Astrocyte (in vitro differentiated cells and primary cell): ENCODE measurements around the gene HNRNPA2B1. TPM values are rescaled to one million over a fixed set of nuclear protein-coding genes. Genes with fewer than 3 reads are reported as not detected.
"Not testable (repeated sequence)": the region's sequence is repeated elsewhere in the genome, so short reads cannot be mapped to it uniquely, and the experiment has no call there.

Source experiments
- DNase-seq: peaks from one replicate; pipeline ENCODE4 v3.0.0-alpha.2; 2010; ENCODE audit warnings: low read depth
- FAIRE-seq: peaks from 2 replicates; lab custom pipeline; 2011; peaks lifted over from hg19 to GRCh38; lab: Jason Lieb, UNC
- H2AFZ ChIP-seq: 2 replicates; pipeline ENCODE4 v1.6.0; 2012; ENCODE audit warnings: low read depth, low read length, inconsistent platforms
- H3K27ac ChIP-seq: 2 replicates; pipeline ENCODE4 v1.5.1; 2011; ENCODE audit warnings: low read depth, low read length, inconsistent platforms
- H3K27me3 ChIP-seq: 2 replicates; pipeline ENCODE4 v1.6.0; 2011; ENCODE audit warnings: low read length, inconsistent platforms; ENCODE audit not compliant: insufficient read depth
- H3K36me3 ChIP-seq: 2 replicates; pipeline ENCODE4 v1.5.1; 2011; ENCODE audit warnings: low read length, inconsistent platforms; ENCODE audit not compliant: insufficient read depth
- H3K4me1 ChIP-seq: 2 replicates; pipeline ENCODE4 v1.5.1; 2011; ENCODE audit warnings: low read length, inconsistent platforms; ENCODE audit not compliant: insufficient read depth
- H3K4me2 ChIP-seq: 2 replicates; pipeline ENCODE4 v1.6.0; 2012; ENCODE audit warnings: low read length, inconsistent platforms
- H3K4me3 ChIP-seq: 2 replicates; pipeline ENCODE4 v1.5.1; 2011; ENCODE audit warnings: low read depth, mild to moderate bottlenecking, low read length, inconsistent platforms; ENCODE audit not compliant: insufficient read depth
- H3K79me2 ChIP-seq: 2 replicates; pipeline ENCODE4 v1.6.0; 2012; ENCODE audit warnings: mild to moderate bottlenecking, low read length, inconsistent platforms; ENCODE audit not compliant: insufficient read depth
- H3K9ac ChIP-seq: 2 replicates; pipeline ENCODE4 v1.6.0; 2012; ENCODE audit warnings: mild to moderate bottlenecking, low read length, inconsistent platforms
- H3K9me3 ChIP-seq: 2 replicates; pipeline ENCODE4 v1.5.1; 2012; ENCODE audit warnings: low read depth, mild to moderate bottlenecking, low read length, inconsistent platforms; ENCODE audit not compliant: insufficient read depth
- H4K20me1 ChIP-seq: 2 replicates; pipeline ENCODE4 v1.6.0; 2012; ENCODE audit warnings: low read length, inconsistent platforms; ENCODE audit not compliant: insufficient read depth
- H3K27ac Mint-ChIP-seq: one replicate; pipeline ENCODE4 v1.8.0; 2021; ENCODE audit warnings: mild to moderate bottlenecking, mixed read lengths; ENCODE audit not compliant: unreplicated experiment
- H3K27me3 Mint-ChIP-seq: one replicate; pipeline ENCODE4 v1.8.0; 2021; ENCODE audit warnings: low read depth, mixed read lengths; ENCODE audit not compliant: unreplicated experiment
- H3K36me3 Mint-ChIP-seq: one replicate; pipeline ENCODE4 v1.8.0; 2021; ENCODE audit warnings: low read depth, mixed read lengths; ENCODE audit not compliant: unreplicated experiment
- H3K4me1 Mint-ChIP-seq: one replicate; pipeline ENCODE4 v1.8.0; 2021; ENCODE audit warnings: low read depth, mixed read lengths; ENCODE audit not compliant: unreplicated experiment
- H3K4me3 Mint-ChIP-seq: one replicate; pipeline ENCODE4 v1.8.0; 2021; ENCODE audit warnings: mild to moderate bottlenecking, moderate library complexity, mixed read lengths; ENCODE audit not compliant: unreplicated experiment
- H3K9me3 Mint-ChIP-seq: one replicate; pipeline ENCODE4 v1.8.0; 2021; ENCODE audit warnings: mild to moderate bottlenecking, mixed read lengths; ENCODE audit not compliant: unreplicated experiment
- CTCF ChIP-seq: IDR thresholded peaks from 2 replicates; pipeline ENCODE4 v1.5.1; 2011; ENCODE audit warnings: low read depth, mild to moderate bottlenecking, inconsistent platforms, low read length, moderate library complexity; ENCODE audit not compliant: insufficient read depth
- EZH2 ChIP-seq: IDR thresholded peaks from 2 replicates; pipeline ENCODE4 v1.6.1; 2012; ENCODE audit warnings: mild to moderate bottlenecking, low read length, inconsistent platforms; ENCODE audit not compliant: insufficient read depth
- total RNA-seq: library from RNA; stranded (reverse); gene quantifications from 2 replicates; pipeline ENCODE4 v1.2.1, GENCODE V29; 2021

The HNRNPA2B1 gene
- total RNA-seq, 1 donor from 2014 or later: 415 TPM

- Histone ChIP-seq H3K4me3 (peak overlapping the region; percentile 57), H2AFZ (peak overlapping the region; percentile 37), H3K79me2 (peaks cover 26% of the 10 kb centered on the region), H3K4me2 (peak overlapping the region; percentile 84), H3K4me1 (peaks cover 38% of the 10 kb centered on the region), H3K9ac (peak overlapping the region; percentile 70)
- Mint-ChIP-seq H3K27ac (peak overlapping the region; percentile 100), H3K4me3 (peak overlapping the region; percentile 94), H3K4me1 (peaks cover 38% of the 10 kb centered on the region)
- not testable (repeated sequence) for FAIRE-seq, H4K20me1 ChIP-seq, H3K9me3 Mint-ChIP-seq, DNase-seq, H3K9me3 ChIP-seq, H3K36me3 ChIP-seq, H3K27me3 Mint-ChIP-seq, H3K36me3 Mint-ChIP-seq, H3K27ac ChIP-seq, H3K27me3 ChIP-seq
- TF ChIP-seq EZH2: peak; percentile 80
These were observed 47.7 kb downstream of the HNRNPA2B1 start for GRCh38 chr7:26152782-26153240.

- Histone ChIP-seq H3K27ac (no peak within 1 kb of the TSS), H3K4me3 (peak within 1 kb of the TSS; percentile 57), H4K20me1 (peaks cover 5% of the 10 kb centered on the region), H3K27me3 (peaks cover 9% of the 10 kb centered on the region), H3K9me3 (no peaks in the 10 kb centered on the region), H2AFZ (peak within 1 kb of the TSS; percentile 70), H3K4me1 (peaks cover 37% of the 10 kb centered on the region), H3K9ac (peak within 1 kb of the TSS; percentile 70), H3K79me2 (peaks cover 21% of the 10 kb centered on the region), H3K4me2 (peak within 1 kb of the TSS; percentile 84), H3K36me3 (no peaks in the 10 kb centered on the region)
- Mint-ChIP-seq H3K9me3 (peaks cover 3% of the 10 kb centered on the region), H3K27ac (peak within 1 kb of the TSS; percentile 78), H3K4me1 (peaks cover 31% of the 10 kb centered on the region), H3K4me3 (peak within 1 kb of the TSS; percentile 94), H3K36me3 (no peaks in the 10 kb centered on the region), H3K27me3 (peaks cover 2% of the 10 kb centered on the region)
- DNase-seq (peak; percentile 37), FAIRE-seq (no peak)
- TF ChIP-seq EZH2: peak; percentile 83
- TF ChIP-seq CTCF: no peak
These were observed 48.4 kb downstream of the HNRNPA2B1 start, which contains the start of gene NFE2L3 for GRCh38 chr7:26151953-26152781. NFE2L3 (plus strand) TSS chr7:26152198; CDS start chr7:26152499, 301 bp downstream.

- Histone ChIP-seq H3K79me2 (peaks cover 21% of the 10 kb centered on the region), H3K27me3 (peaks cover 9% of the 10 kb centered on the region), H3K9me3 (no peaks in the 10 kb centered on the region), H3K27ac (no peak overlapping the region), H2AFZ (peak overlapping the region; percentile 68), H3K4me1 (peaks cover 31% of the 10 kb centered on the region), H4K20me1 (peaks cover 5% of the 10 kb centered on the region), H3K4me2 (peak overlapping the region; percentile 84), H3K36me3 (no peaks in the 10 kb centered on the region), H3K9ac (no peak overlapping the region), H3K4me3 (peak overlapping the region; percentile 57)
- DNase-seq: no peak
- H3K4me3 Mint-ChIP-seq: peak overlapping the region; percentile 81
- TF ChIP-seq CTCF: no peak
- no peak for TF ChIP-seq EZH2
- H3K4me1 Mint-ChIP-seq: peaks cover 29% of the 10 kb centered on the region
- peaks cover 4% of the 10 kb centered on the region for H3K9me3 Mint-ChIP-seq
- H3K27ac Mint-ChIP-seq: peak overlapping the region; percentile 78
- H3K27me3 Mint-ChIP-seq: peaks cover 2% of the 10 kb centered on the region
- FAIRE-seq: no peak
- H3K36me3 Mint-ChIP-seq: no peaks in the 10 kb centered on the region
These were observed 48.9 kb downstream of the HNRNPA2B1 start for GRCh38 chr7:26151650-26151952.
